Activated CD8-positive, alpha-beta T cell treated with anti-CD3 and anti-CD28 coated beads for 36 hours (primary cell): Measurements from ENCODE around the gene PDE3B. TPM values are rescaled to one million over a fixed set of nuclear protein-coding genes. Genes with fewer than 3 reads are reported as not detected.

Experiments used
- ATAC-seq: fragments of 200-7000 bp; cut with Tn5 transposase; one replicate; pipeline ENCODE4 v1.10.0; 2021; ENCODE audit warnings: mild to moderate bottlenecking, moderate library complexity
- CTCF ChIA-PET: fragments of 350-600 bp; sonication (Branson Sonifier 250); formaldehyde crosslinking; loops from one replicate; lab custom pipeline; 2021; ENCODE audit warnings: antibody characterized with exemption; lab: Charles Lee
- POLR2A ChIA-PET: fragments of 350-600 bp; sonication (Branson Sonifier 250); formaldehyde crosslinking; loops from one replicate; lab custom pipeline; 2021; ENCODE audit warnings: antibody characterized with exemption; lab: Charles Lee
- DNase-seq: peaks from one replicate; pipeline ENCODE4 v3.0.0-alpha.2; 2020
- H3K27ac Mint-ChIP-seq: one replicate; pipeline ENCODE4 v1.8.0; 2021; ENCODE audit warnings: mild to moderate bottlenecking, mixed read lengths
- H3K27me3 Mint-ChIP-seq: one replicate; pipeline ENCODE4 v1.8.0; 2021; ENCODE audit warnings: mixed read lengths
- H3K36me3 Mint-ChIP-seq: one replicate; pipeline ENCODE4 v1.8.0; 2021; ENCODE audit warnings: low read depth, mixed read lengths
- H3K4me1 Mint-ChIP-seq: one replicate; pipeline ENCODE4 v1.8.0; 2021; ENCODE audit warnings: low read depth, mixed read lengths
- H3K4me3 Mint-ChIP-seq: one replicate; pipeline ENCODE4 v1.8.0; 2021; ENCODE audit warnings: mild to moderate bottlenecking, moderate library complexity, mixed read lengths
- H3K9me3 Mint-ChIP-seq: one replicate; pipeline ENCODE4 v1.8.0; 2021; ENCODE audit warnings: mixed read lengths
- CTCF ChIP-seq: fragments of 200-600 bp; IDR thresholded peaks from one replicate; pipeline ENCODE4 v1.8.0; 2022; ENCODE audit warnings: antibody characterized with exemption, mild to moderate bottlenecking
- intact Hi-C: fragments of 100-400 bp; cut with micrococcal nuclease; formaldehyde crosslinking; loops from one replicate; pipeline ENCODE4 v1.10.0; 2022
- total RNA-seq, 2 experiments: library from RNA; stranded (reverse); gene quantifications; one replicate each; pipeline ENCODE4 v1.2.3, GENCODE V29; 2021

Gene PDE3B
- total RNA-seq, 2 experiments from 2014 or later = 42.3 to 43.1 TPM

DNA sequence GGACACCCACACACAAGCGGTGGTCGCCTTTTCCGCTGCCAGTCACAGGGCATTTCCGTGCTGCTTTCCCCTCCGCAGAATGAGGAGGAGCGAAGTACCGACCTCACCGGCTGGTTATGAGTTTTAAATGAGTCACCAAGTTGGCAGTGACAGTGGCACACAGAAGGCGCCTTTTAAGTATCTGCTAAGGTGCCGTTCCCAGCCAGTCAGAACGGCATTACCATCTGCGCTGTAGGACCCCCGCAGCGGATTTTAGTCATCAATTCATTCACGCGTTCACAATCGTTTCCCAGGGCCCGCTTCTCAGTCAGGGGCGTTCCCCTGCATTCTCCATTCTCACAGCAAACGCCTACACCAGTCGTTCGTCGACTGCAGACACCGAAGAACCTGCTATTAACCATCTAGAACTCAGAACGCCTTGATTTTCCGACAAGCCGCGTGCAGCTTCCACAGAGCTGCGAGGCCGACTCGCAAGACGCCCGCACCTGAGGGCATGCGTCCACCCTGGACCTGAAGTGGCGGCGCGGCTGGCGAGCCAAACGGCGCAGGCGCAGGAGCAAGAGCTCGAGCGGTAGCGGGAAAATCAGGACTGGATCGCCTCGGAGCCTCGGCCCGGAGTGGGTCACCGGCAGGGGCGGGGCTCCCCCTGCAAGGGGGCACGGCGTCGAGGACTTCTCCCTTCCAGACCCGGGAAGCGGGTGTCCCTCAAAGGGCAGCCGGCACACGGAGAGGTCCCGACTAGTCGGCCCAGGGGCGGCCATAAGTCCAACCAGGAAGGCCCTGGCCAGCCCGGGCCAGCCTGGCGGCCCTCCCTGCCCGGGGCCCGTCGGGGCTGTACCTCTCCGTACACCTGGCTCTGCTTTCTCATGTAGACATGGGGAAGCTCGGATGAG lies 247.8 kb downstream of the PDE3B start:
- DNase-seq (peak; percentile 95), ATAC-seq (peak; percentile 77)
- peak overlapping the region; percentile 91 for H3K4me3 Mint-ChIP-seq
- intact Hi-C loops = loop anchor here (5.0 to 10.0 kb wide), 2 partner anchors 127 to 369 kb away; partner anchors contain the start of gene PSMA1
- ChIA-PET POLR2A (interaction anchor here (0.6 to 3.0 kb wide), 19 partner anchors 11 to 371 kb away, joined by 3 to 12 read pairs (median 4); partner anchors contain the start of gene PSMA1), CTCF (interaction anchor here (1.2 to 7.0 kb wide), 12 partner anchors 9 to 348 kb away, joined by 3 to 91 read pairs (median 7); no protein-coding TSS in a partner anchor)
- peaks cover 17% of the 10 kb centered on the region for H3K36me3 Mint-ChIP-seq
- peaks cover 61% of the 10 kb centered on the region for H3K4me1 Mint-ChIP-seq
- H3K27me3 Mint-ChIP-seq = no peaks in the 10 kb centered on the region
- TF ChIP-seq CTCF = no peak
- H3K9me3 Mint-ChIP-seq = peaks cover 5% of the 10 kb centered on the region
- peak overlapping the region; percentile 100 for H3K27ac Mint-ChIP-seq

GRCh38 chr11:14892036-14892556 lies 248.5 kb downstream of the PDE3B start, which contains the start of gene CYP2R1:
TSS of gene CYP2R1 (minus strand) at chr11:14892231. CDS start at chr11:14892205, 26 bp downstream.
- Mint-ChIP-seq H3K4me1 (peaks cover 54% of the 10 kb centered on the region), H3K9me3 (peaks cover 5% of the 10 kb centered on the region), H3K27ac (peak within 1 kb of the TSS; percentile 100), H3K27me3 (no peaks in the 10 kb centered on the region), H3K36me3 (peaks cover 17% of the 10 kb centered on the region), H3K4me3 (peak within 1 kb of the TSS; percentile 91)
- ChIA-PET CTCF (interaction anchor here (1.2 to 7.0 kb wide), 10 partner anchors 9 to 349 kb away, joined by 3 to 91 read pairs (median 7); no protein-coding TSS in a partner anchor), POLR2A (interaction anchor here (0.7 to 3.0 kb wide), 17 partner anchors 10 to 372 kb away, joined by 3 to 12 read pairs (median 4); partner anchors contain the start of gene PSMA1)
- peak; percentile 84 for ATAC-seq
- peak; percentile 94 for DNase-seq
- intact Hi-C loops = loop anchor here (5.0 to 10.0 kb wide), 2 partner anchors 127 to 370 kb away; partner anchors contain the start of gene PSMA1
- TF ChIP-seq CTCF = no peak

GRCh38 chr11:14892577-14892976 lies 249.0 kb downstream of the PDE3B start:
- CTCF ChIA-PET = interaction anchor here (1.0 to 7.0 kb wide), 10 partner anchors 8 to 253 kb away, joined by 3 to 91 read pairs (median 7); no protein-coding TSS in a partner anchor
- ATAC-seq (no peak), DNase-seq (no peak)
- H3K9me3 Mint-ChIP-seq = peaks cover 5% of the 10 kb centered on the region
- H3K36me3 Mint-ChIP-seq = peaks cover 15% of the 10 kb centered on the region
- intact Hi-C loops = loop anchor here (5.0 to 10.0 kb wide), 2 partner anchors 128 to 370 kb away; partner anchors contain the start of gene PSMA1
- peak overlapping the region; percentile 83 for H3K4me3 Mint-ChIP-seq
- POLR2A ChIA-PET = interaction anchor here (0.6 to 3.0 kb wide), 15 partner anchors 10 to 372 kb away, joined by 3 to 12 read pairs (median 4); partner anchors contain the start of gene PSMA1
- TF ChIP-seq CTCF = no peak
- H3K4me1 Mint-ChIP-seq = peaks cover 50% of the 10 kb centered on the region
- no peaks in the 10 kb centered on the region for H3K27me3 Mint-ChIP-seq
- H3K27ac Mint-ChIP-seq = peak overlapping the region; percentile 92

DNA sequence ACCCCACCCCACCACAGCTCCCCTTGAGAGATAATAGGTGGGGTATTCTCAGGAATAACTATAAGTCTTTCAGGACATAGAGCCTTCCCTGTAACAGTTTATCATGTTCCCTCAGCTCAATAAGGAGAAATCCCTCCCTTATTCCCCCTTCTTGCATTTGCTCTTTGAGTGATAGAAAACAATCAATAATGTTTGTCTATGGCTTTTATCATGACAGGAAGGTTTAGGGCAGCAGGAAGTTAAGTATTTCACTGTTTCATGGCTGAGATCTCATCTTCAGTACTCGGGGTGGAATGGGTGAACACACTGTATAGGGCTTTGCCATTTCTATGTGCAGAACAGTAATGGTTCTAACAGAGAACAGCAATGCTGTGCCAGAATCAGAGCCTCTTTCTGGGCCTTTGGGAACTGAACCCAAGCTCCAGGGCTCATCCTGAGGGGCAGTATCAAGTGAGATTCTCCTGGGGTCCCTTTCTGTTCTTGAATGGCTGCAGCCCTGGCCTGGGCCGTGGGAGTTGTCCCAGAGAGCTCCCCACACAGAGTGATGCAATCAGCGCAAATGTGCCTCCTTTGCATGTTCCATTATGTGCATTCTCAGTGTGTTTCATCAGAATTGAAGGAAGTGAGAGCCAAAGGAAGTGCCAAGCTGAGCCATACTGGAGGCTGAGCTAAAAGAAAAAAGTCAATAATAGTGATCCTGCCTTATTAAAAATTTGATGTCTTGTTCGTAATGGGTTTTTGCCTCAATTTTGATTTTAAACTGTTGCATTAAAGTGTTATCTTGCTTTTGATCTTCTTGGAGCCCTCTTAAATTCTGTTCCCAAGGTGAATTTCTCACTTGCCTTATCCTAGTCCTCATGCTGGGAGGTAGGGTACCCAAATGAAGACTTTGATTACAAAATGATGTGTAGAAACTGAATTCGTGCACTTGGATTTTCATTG lies 251.3 kb downstream of the PDE3B start:
- POLR2A ChIA-PET = interaction anchor here (0.6 kb wide), 1 partner anchor 185 kb away, joined by 3 read pairs; no protein-coding TSS in a partner anchor
- no peaks in the 10 kb centered on the region for H3K27me3 Mint-ChIP-seq
- H3K36me3 Mint-ChIP-seq = peaks cover 10% of the 10 kb centered on the region
- peak overlapping the region; percentile 78 for H3K27ac Mint-ChIP-seq
- CTCF ChIA-PET = interaction anchor here (1.8 to 7.0 kb wide), 2 partner anchors 10 to 12 kb away, joined by 7 to 91 read pairs; no protein-coding TSS in a partner anchor
- peaks cover 37% of the 10 kb centered on the region for H3K4me1 Mint-ChIP-seq
- peaks cover 3% of the 10 kb centered on the region for H3K9me3 Mint-ChIP-seq
- intact Hi-C loops = loop anchor here (5.0 to 10.0 kb wide), 2 partner anchors 130 to 373 kb away; partner anchors contain the start of gene PSMA1
- no peak for TF ChIP-seq CTCF
- DNase-seq = peak; percentile 59
- no peak overlapping the region for H3K4me3 Mint-ChIP-seq
- ATAC-seq = no peak
